HepG2 (cell line): ENCODE data around the gene FGD6.

Experiments used
- CC2D1A ChIP-seq: sonication (generic); formaldehyde crosslinking; IDR thresholded peaks from 2 replicates; pipeline ENCODE4 v1.8.1; 2023; ENCODE audit warnings: mild to moderate bottlenecking, missing genetic modification reagents
- CTCF ChIP-seq: sonication (generic); formaldehyde crosslinking; IDR thresholded peaks from 2 replicates; pipeline ENCODE4 v1.5.0; 2020; ENCODE audit warnings: mild to moderate bottlenecking, missing genetic modification reagents, moderate library complexity
- ELF1 ChIP-seq: sonication (generic); formaldehyde crosslinking; IDR thresholded peaks from 2 replicates; pipeline ENCODE4 v1.4.0; 2020; ENCODE audit warnings: missing genetic modification reagents
- HNRNPK ChIP-seq: fragments of 200-400 bp; formaldehyde crosslinking; IDR thresholded peaks from 2 replicates; pipeline ENCODE4 v1.6.1; 2018; ENCODE audit warnings: low read length, low read depth, moderate library complexity, mild to moderate bottlenecking; ENCODE audit not compliant: poor library complexity, severe bottlenecking
- IKZF4 ChIP-seq: sonication (generic); formaldehyde crosslinking; IDR thresholded peaks from 2 replicates; pipeline ENCODE4 v1.5.1; 2020; ENCODE audit warnings: borderline replicate concordance, mild to moderate bottlenecking, low read depth, missing genetic modification reagents; ENCODE audit errors: not compliant biosample characterization
- POLR2AphosphoS5 ChIP-seq: IDR thresholded peaks from 2 replicates; pipeline ENCODE4 v1.6.1; 2012; ENCODE audit warnings: low read depth, low read length
- STAT5B ChIP-seq: sonication (generic); formaldehyde crosslinking; IDR thresholded peaks from 2 replicates; pipeline ENCODE4 v1.4.0; 2020; ENCODE audit warnings: missing genetic modification reagents
- ZNF281 ChIP-seq: sonication (generic); formaldehyde crosslinking; IDR thresholded peaks from 2 replicates; pipeline ENCODE4 v1.4.0; 2020; ENCODE audit warnings: missing genetic modification reagents, borderline replicate concordance
- ZNF562 ChIP-seq: sonication (generic); formaldehyde crosslinking; IDR thresholded peaks from 2 replicates; pipeline ENCODE4 v1.8.0; 2022; ENCODE audit warnings: missing genetic modification reagents, borderline replicate concordance
- TF ChIP-seq, protein P1 (sequence below): sonication (generic); formaldehyde crosslinking; IDR thresholded peaks from 2 replicates; pipeline ENCODE4 v1.4.0; 2020; ENCODE audit warnings: missing genetic modification reagents

GRCh38 chr12:95099270-95099790 lies 117.9 kb downstream of the FGD6 start:
- TF ChIP-seq POLR2AphosphoS5 = no peak
- TF ChIP-seq, protein P1, sequence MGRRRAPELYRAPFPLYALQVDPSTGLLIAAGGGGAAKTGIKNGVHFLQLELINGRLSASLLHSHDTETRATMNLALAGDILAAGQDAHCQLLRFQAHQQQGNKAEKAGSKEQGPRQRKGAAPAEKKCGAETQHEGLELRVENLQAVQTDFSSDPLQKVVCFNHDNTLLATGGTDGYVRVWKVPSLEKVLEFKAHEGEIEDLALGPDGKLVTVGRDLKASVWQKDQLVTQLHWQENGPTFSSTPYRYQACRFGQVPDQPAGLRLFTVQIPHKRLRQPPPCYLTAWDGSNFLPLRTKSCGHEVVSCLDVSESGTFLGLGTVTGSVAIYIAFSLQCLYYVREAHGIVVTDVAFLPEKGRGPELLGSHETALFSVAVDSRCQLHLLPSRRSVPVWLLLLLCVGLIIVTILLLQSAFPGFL (CRISPR knock-in tag) = no peak
- no peak for TF ChIP-seq ZNF562 (CRISPR knock-in tag)
- TF ChIP-seq CC2D1A = no peak
- TF ChIP-seq CTCF = no peak
- TF ChIP-seq ZNF281 (CRISPR knock-in tag) = no peak
- TF ChIP-seq ELF1 (CRISPR knock-in tag) = no peak
- no peak for TF ChIP-seq IKZF4 (CRISPR knock-in tag)
- no peak for TF ChIP-seq HNRNPK
- TF ChIP-seq STAT5B (CRISPR knock-in tag) = no peak
